ENCODE results near the gene MGAT5.

DNA sequence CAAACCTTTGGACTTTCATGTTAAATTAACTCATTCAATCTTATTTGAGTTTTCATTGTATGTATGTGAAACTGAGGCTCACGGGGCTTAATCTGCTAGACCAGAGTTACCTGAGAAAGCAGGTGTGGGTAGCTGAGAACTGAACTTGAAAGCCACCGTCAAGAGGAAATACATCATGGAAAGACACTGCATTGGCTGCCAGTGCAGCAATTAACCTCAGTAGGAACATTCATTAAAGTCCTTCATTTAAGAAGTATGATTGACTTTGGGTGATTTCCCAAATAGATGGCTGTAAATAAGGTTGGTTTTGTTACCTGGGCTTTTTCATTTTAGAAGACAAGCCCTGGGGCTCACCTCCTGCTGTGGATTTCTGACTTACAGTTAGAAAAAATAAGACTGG is 36.5 kb upstream of the MGAT5 start:
- TF ChIP-seq CTCF (IDR thresholded peaks at IDR 0.05) (no peak), TP53 (CRISPR knock-in tag; IDR thresholded peaks at IDR 0.05) (no peak), NFE2L1 (CRISPR knock-in tag; IDR thresholded peaks at IDR 0.05) (no peak), NFYB (CRISPR knock-in tag; conservative IDR thresholded peaks at IDR 0.05; ENCODE audit: low read depth) (no peak), ESRRA (CRISPR knock-in tag; IDR thresholded peaks at IDR 0.05; ENCODE audit: borderline replicate concordance) (no peak), PRDM15 (CRISPR knock-in tag; IDR thresholded peaks at IDR 0.05) (no peak), CREB1 (CRISPR knock-in tag; IDR thresholded peaks at IDR 0.05) (no peak), NFATC4 (CRISPR knock-in tag; IDR thresholded peaks at IDR 0.05) (no peak), ZNF423 (CRISPR knock-in tag; IDR thresholded peaks at IDR 0.05) (no peak), FOXP4 (CRISPR knock-in tag; IDR thresholded peaks at IDR 0.05) (no peak)
- TF ChIP-seq, protein P1, sequence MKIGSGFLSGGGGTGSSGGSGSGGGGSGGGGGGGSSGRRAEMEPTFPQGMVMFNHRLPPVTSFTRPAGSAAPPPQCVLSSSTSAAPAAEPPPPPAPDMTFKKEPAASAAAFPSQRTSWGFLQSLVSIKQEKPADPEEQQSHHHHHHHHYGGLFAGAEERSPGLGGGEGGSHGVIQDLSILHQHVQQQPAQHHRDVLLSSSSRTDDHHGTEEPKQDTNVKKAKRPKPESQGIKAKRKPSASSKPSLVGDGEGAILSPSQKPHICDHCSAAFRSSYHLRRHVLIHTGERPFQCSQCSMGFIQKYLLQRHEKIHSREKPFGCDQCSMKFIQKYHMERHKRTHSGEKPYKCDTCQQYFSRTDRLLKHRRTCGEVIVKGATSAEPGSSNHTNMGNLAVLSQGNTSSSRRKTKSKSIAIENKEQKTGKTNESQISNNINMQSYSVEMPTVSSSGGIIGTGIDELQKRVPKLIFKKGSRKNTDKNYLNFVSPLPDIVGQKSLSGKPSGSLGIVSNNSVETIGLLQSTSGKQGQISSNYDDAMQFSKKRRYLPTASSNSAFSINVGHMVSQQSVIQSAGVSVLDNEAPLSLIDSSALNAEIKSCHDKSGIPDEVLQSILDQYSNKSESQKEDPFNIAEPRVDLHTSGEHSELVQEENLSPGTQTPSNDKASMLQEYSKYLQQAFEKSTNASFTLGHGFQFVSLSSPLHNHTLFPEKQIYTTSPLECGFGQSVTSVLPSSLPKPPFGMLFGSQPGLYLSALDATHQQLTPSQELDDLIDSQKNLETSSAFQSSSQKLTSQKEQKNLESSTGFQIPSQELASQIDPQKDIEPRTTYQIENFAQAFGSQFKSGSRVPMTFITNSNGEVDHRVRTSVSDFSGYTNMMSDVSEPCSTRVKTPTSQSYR (CRISPR knock-in tag; IDR thresholded peaks at IDR 0.05): no peak
- TF ChIP-seq, protein P2, sequence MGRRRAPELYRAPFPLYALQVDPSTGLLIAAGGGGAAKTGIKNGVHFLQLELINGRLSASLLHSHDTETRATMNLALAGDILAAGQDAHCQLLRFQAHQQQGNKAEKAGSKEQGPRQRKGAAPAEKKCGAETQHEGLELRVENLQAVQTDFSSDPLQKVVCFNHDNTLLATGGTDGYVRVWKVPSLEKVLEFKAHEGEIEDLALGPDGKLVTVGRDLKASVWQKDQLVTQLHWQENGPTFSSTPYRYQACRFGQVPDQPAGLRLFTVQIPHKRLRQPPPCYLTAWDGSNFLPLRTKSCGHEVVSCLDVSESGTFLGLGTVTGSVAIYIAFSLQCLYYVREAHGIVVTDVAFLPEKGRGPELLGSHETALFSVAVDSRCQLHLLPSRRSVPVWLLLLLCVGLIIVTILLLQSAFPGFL (CRISPR knock-in tag; IDR thresholded peaks at IDR 0.05; ENCODE audit: borderline replicate concordance): no peak
- TF ChIP-seq, protein P3, sequence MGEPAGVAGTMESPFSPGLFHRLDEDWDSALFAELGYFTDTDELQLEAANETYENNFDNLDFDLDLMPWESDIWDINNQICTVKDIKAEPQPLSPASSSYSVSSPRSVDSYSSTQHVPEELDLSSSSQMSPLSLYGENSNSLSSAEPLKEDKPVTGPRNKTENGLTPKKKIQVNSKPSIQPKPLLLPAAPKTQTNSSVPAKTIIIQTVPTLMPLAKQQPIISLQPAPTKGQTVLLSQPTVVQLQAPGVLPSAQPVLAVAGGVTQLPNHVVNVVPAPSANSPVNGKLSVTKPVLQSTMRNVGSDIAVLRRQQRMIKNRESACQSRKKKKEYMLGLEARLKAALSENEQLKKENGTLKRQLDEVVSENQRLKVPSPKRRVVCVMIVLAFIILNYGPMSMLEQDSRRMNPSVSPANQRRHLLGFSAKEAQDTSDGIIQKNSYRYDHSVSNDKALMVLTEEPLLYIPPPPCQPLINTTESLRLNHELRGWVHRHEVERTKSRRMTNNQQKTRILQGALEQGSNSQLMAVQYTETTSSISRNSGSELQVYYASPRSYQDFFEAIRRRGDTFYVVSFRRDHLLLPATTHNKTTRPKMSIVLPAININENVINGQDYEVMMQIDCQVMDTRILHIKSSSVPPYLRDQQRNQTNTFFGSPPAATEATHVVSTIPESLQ (CRISPR knock-in tag; IDR thresholded peaks at IDR 0.05): no peak
- TF ChIP-seq, protein P4, sequence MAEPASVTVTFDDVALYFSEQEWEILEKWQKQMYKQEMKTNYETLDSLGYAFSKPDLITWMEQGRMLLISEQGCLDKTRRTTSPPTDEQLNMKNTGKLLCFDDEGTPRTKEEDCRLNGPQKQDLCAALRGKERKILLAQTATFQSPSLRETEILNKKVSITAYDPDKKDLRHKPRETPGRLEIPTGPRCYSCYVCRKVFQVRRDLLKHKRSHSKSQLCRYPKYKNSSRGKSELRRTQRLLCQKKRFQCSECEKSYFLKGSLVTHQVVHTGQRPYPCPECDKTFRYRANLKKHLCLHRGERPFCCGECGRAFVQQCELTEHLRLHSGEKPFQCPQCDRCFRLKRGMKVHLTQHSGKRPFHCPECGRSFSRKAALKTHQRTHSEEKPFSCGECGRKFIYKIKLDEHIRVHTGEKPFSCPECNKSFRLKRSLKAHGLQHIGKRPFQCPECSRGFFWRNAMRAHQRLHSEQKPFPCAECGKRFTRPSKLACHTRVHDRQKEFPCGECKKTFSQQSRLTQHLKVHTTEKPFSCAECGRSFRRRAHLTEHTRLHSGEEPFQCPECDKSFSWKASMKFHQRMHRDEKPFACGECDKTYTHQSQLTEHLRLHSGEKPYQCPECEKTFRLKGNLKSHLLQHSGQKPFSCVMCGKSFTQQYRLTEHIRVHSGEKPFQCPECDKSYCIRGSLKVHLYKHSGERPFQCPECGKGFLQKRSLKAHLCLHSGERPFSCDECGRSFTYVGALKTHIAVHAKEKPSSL (CRISPR knock-in tag; conservative IDR thresholded peaks at IDR 0.05): no peak
